Smooth muscle cell (in vitro differentiated cells): ENCODE measurements around the gene PKNOX2. TPM values are rescaled to one million over a fixed set of nuclear protein-coding genes. Genes with fewer than 3 reads are reported as not detected.

ENCODE experiments used
- DNase-seq: peaks from one replicate; lab custom pipeline; 2025; ENCODE audit not compliant: unreplicated experiment; lab: John Stamatoyannopoulos, UW
- H2AFZ ChIP-seq: fragments of 200-600 bp; sonication (generic); 2 replicates; pipeline ENCODE4 v1.6.0; 2016; ENCODE audit warnings: antibody characterized with exemption, low read depth, mild to moderate bottlenecking
- H3F3A ChIP-seq: fragments of 200-600 bp; sonication (generic); 2 replicates; pipeline ENCODE4 v1.6.0; 2017; ENCODE audit warnings: antibody characterized with exemption, low read depth
- H3K27ac ChIP-seq: fragments of 200-600 bp; sonication (generic); 2 replicates; pipeline ENCODE4 v1.5.1; 2016; ENCODE audit warnings: low read depth, mild to moderate bottlenecking
- H3K27me3 ChIP-seq: fragments of 200-600 bp; sonication (generic); 2 replicates; pipeline ENCODE4 v1.6.1; 2016; ENCODE audit warnings: low read depth, mild to moderate bottlenecking
- H3K36me3 ChIP-seq: fragments of 200-600 bp; sonication (generic); 2 replicates; pipeline ENCODE4 v1.5.1; 2016; ENCODE audit warnings: low read depth
- H3K4me1 ChIP-seq: fragments of 200-600 bp; sonication (generic); 2 replicates; pipeline ENCODE4 v1.5.1; 2016; ENCODE audit warnings: low read depth
- H3K4me2 ChIP-seq: fragments of 200-600 bp; sonication (generic); 2 replicates; pipeline ENCODE4 v1.6.0; 2016; ENCODE audit warnings: mild to moderate bottlenecking
- H3K4me3 ChIP-seq: fragments of 200-600 bp; sonication (generic); 2 replicates; pipeline ENCODE4 v1.5.1; 2016; ENCODE audit warnings: mild to moderate bottlenecking
- H3K79me2 ChIP-seq: fragments of 200-600 bp; sonication (generic); 2 replicates; pipeline ENCODE4 v1.6.0; 2016; ENCODE audit warnings: low read depth, mild to moderate bottlenecking
- H3K9ac ChIP-seq: fragments of 200-600 bp; sonication (generic); 2 replicates; pipeline ENCODE4 v1.6.0; 2016; ENCODE audit warnings: low read depth
- H3K9me3 ChIP-seq: fragments of 200-600 bp; sonication (generic); replicated peaks from 2 replicates; pipeline ENCODE4 v1.5.1; 2016; ENCODE audit warnings: low read depth
- H4K20me1 ChIP-seq: fragments of 200-600 bp; sonication (generic); 2 replicates; pipeline ENCODE4 v1.6.0; 2016; ENCODE audit warnings: low read depth
- WGBS: methylation state at CpG from one replicate; pipeline ENCODE4 v1.1.7; 2016; ENCODE audit warnings: low lambda C conversion rate; 5-methylcytosine and 5-hydroxymethylcytosine counted together
- polyA plus RNA-seq: library from polyadenylated mRNA; unstranded; fragments of >200 nt; fragmentation: Nextera tagmentation; extraction: Ambion mirVana; gene quantifications from 2 replicates; pipeline ENCODE4 v1.2.1, GENCODE V29; 2016
- total RNA-seq: library from RNA; depleted of rRNA; stranded (reverse); fragments of >200 nt; gene quantifications from 2 replicates; pipeline ENCODE4 v1.2.3, GENCODE V29; 2014
- TF ChIP-seq, protein P1 (sequence below): fragments of 200-600 bp; sonication (generic); IDR thresholded peaks from 2 replicates; pipeline ENCODE4 v1.5.1; 2017; ENCODE audit warnings: borderline replicate concordance, mild to moderate bottlenecking, antibody characterized with exemption; ENCODE audit not compliant: insufficient read depth, poor library complexity, severe bottlenecking

Gene PKNOX2
- total and polyA plus RNA-seq, 2 experiments from 2014 or later = 7.2 to 7.9 TPM

DNA sequence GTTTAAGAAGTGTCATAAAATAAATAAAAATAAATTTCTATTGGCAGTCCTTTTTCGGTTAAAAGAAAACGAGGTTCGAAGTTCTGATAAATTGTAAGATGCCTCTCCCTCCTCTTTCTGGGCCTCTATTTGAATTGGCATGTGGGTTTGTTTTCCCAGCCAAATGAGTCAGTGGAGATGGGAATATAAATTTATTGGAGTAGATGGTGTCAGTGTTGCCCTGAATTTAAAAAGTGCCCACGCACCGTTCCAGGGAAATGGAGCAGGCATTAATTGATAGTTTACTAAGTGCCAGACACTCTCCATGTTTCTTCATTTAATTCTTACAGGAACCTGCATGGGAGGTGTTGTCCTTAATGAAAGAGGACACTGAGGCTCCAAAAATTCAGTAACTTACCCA, 212.3 kb downstream of the PKNOX2 start:
- WGBS = 93% methylated on average over 5 of the region's 5 CpGs
- Histone ChIP-seq H3K36me3 (no peaks in the 10 kb centered on the region), H3K9me3 (no peaks in the 10 kb centered on the region), H3F3A (no peaks in the 10 kb centered on the region), H3K27ac (no peak overlapping the region), H3K9ac (no peak overlapping the region), H3K27me3 (no peaks in the 10 kb centered on the region), H2AFZ (no peak overlapping the region), H3K4me2 (no peak overlapping the region), H3K4me3 (no peak overlapping the region), H3K79me2 (no peaks in the 10 kb centered on the region), H3K4me1 (peaks cover 8% of the 10 kb centered on the region), H4K20me1 (no peaks in the 10 kb centered on the region)
- TF ChIP-seq, protein P1, sequence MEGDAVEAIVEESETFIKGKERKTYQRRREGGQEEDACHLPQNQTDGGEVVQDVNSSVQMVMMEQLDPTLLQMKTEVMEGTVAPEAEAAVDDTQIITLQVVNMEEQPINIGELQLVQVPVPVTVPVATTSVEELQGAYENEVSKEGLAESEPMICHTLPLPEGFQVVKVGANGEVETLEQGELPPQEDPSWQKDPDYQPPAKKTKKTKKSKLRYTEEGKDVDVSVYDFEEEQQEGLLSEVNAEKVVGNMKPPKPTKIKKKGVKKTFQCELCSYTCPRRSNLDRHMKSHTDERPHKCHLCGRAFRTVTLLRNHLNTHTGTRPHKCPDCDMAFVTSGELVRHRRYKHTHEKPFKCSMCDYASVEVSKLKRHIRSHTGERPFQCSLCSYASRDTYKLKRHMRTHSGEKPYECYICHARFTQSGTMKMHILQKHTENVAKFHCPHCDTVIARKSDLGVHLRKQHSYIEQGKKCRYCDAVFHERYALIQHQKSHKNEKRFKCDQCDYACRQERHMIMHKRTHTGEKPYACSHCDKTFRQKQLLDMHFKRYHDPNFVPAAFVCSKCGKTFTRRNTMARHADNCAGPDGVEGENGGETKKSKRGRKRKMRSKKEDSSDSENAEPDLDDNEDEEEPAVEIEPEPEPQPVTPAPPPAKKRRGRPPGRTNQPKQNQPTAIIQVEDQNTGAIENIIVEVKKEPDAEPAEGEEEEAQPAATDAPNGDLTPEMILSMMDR = no peak
- DNase-seq = no peak

DNA sequence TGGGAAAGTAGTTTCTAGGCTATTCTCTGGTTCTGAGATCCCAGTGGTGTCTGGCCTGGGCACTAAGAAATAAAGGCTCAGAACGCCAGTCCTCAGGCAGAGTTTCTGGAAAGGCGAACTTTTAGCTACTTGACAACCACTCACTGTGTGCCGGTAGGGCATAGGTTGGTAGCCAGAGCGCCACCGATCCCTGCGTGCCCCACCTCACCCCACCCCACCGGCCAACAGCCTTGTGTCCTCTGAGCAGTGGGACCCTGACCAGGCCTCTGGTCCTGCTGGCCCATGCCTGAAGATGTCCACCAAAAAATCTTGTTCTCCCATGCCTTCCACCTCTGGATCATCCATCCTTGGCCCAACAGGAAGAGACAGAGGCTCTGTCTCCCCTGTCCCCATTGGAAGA, 213.5 kb downstream of the PKNOX2 start:
- 99% methylated on average over 7 of the region's 7 CpGs for WGBS
- H3F3A ChIP-seq = no peaks in the 10 kb centered on the region
- no peaks in the 10 kb centered on the region for H3K9me3 ChIP-seq
- no peak overlapping the region for H2AFZ ChIP-seq
- no peaks in the 10 kb centered on the region for H3K36me3 ChIP-seq
- H4K20me1 ChIP-seq = no peaks in the 10 kb centered on the region
- no peak overlapping the region for H3K4me3 ChIP-seq
- peaks cover 11% of the 10 kb centered on the region for H3K4me1 ChIP-seq
- no peaks in the 10 kb centered on the region for H3K27me3 ChIP-seq
- no peak for DNase-seq
- H3K27ac ChIP-seq = no peak overlapping the region
- H3K4me2 ChIP-seq = no peak overlapping the region
- H3K9ac ChIP-seq = no peak overlapping the region
- no peaks in the 10 kb centered on the region for H3K79me2 ChIP-seq
- TF ChIP-seq, protein P1 = no peak

DNA sequence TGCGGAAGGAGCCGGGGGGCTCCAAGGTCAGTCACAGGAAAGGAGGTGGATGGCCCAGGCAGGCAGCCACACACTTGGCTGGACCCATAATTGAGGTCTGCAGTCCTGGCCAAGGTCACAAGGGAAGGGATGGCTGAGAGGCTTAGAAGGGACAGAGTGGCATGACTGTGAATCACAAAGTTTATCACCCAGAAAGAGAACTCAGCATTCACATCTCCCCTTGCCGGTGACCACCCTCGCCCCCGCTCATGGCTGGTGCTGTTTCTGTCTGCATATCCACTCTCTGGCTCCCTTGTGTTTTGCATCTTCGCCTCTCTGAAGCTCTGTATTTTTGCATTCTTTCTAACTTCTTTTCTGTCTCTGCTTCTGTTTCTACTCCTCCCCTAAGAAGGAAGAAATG, 214.0 kb downstream of the PKNOX2 start:
- no peak overlapping the region for H2AFZ ChIP-seq
- H3K9me3 ChIP-seq = no peaks in the 10 kb centered on the region
- no peaks in the 10 kb centered on the region for H3K27me3 ChIP-seq
- no peak overlapping the region for H3K4me2 ChIP-seq
- DNase-seq = no peak
- no peak overlapping the region for H3K9ac ChIP-seq
- no peak overlapping the region for H3K27ac ChIP-seq
- no peaks in the 10 kb centered on the region for H3F3A ChIP-seq
- TF ChIP-seq, protein P1 = no peak
- peaks cover 11% of the 10 kb centered on the region for H3K4me1 ChIP-seq
- no peaks in the 10 kb centered on the region for H4K20me1 ChIP-seq
- no peaks in the 10 kb centered on the region for H3K36me3 ChIP-seq
- no peaks in the 10 kb centered on the region for H3K79me2 ChIP-seq
- no peak overlapping the region for H3K4me3 ChIP-seq
- WGBS = 94% methylated on average over 6 of the region's 6 CpGs

DNA sequence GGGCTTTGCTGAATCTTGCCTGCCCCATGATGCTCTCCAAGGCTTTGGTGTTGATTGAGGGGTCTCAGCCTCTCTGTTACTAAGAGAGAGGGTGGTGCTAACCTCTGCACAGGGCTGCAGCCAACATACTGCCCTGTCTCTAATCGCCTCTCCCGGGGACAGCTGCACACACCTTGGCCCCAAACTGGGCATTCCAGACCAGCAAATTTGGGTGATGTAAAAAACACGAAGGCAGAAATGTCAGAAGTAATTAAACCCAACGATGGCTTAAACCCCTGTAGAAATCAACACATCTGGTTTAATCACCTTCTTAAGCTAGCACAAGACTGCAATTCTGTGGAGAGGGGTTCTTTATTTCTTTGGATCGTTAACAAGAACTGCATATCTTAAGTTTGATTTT, 215.0 kb downstream of the PKNOX2 start:
- Histone ChIP-seq H3K27ac (no peak overlapping the region), H3K4me1 (peaks cover 11% of the 10 kb centered on the region), H3K79me2 (no peaks in the 10 kb centered on the region), H2AFZ (no peak overlapping the region), H4K20me1 (no peaks in the 10 kb centered on the region), H3K36me3 (no peaks in the 10 kb centered on the region), H3K4me2 (no peak overlapping the region), H3K4me3 (no peak overlapping the region), H3K27me3 (no peaks in the 10 kb centered on the region), H3K9ac (no peak overlapping the region), H3K9me3 (no peaks in the 10 kb centered on the region), H3F3A (no peaks in the 10 kb centered on the region)
- WGBS = 86% methylated on average over 5 of the region's 5 CpGs
- DNase-seq = no peak
- TF ChIP-seq, protein P1 = no peak
